SK-N-SH (cell line): ENCODE results near the gene GRXCR2. TPM values are rescaled to one million over a fixed set of nuclear protein-coding genes. Genes with fewer than 3 reads are reported as not detected.

Experiments used
- CTCF ChIA-PET: fragments of 300-600, 350-600 bp; formaldehyde crosslinking; extraction: SDS; loops from one replicate; lab custom pipeline; 2021; lab: Yijun Ruan, JAX
- POLR2A ChIA-PET: fragments of 350-600 bp; sonication (Branson Sonifier 250); formaldehyde crosslinking; extraction: SDS; loops from one replicate; lab custom pipeline; 2020; ENCODE audit warnings: antibody characterized with exemption, inconsistent platforms; lab: Yijun Ruan, JAX
- DNase-seq: peaks from one replicate; pipeline ENCODE4 v3.0.0; 2012
- H2AFZ ChIP-seq: fragments of 200-600 bp; sonication (generic); 2 replicates; pipeline ENCODE4 v1.8.1; 2016; ENCODE audit warnings: antibody characterized with exemption, mild to moderate bottlenecking, low read depth
- H3F3A ChIP-seq: fragments of 200-600 bp; sonication (generic); replicated peaks from 2 replicates; pipeline ENCODE3; 2016; ENCODE audit warnings: antibody characterized with exemption, mild to moderate bottlenecking; ENCODE audit not compliant: insufficient read depth
- H3K27ac ChIP-seq, 2 experiments: fragments of 200-500 bp in 1 of 2; fragments of 200-600 bp in 1 of 2; sonication (Bioruptor generic) in 1 of 2; sonication (generic), shearing (Covaris generic) in 1 of 2; 2 replicates each; pipeline versions ENCODE4 v1.5.1 to v1.6.1; 2014 to 2016; ENCODE audit warnings: low read depth in 2 of 2, inconsistent platforms in 1 of 2, low read length in 1 of 2, mild to moderate bottlenecking in 1 of 2, mixed read lengths in 1 of 2
- H3K27me3 ChIP-seq: fragments of 200-600 bp; sonication (generic), shearing (Covaris generic); 2 replicates; pipeline ENCODE4 v1.6.1; 2016; ENCODE audit warnings: mixed run types; ENCODE audit not compliant: insufficient read depth
- H3K36me3 ChIP-seq, 2 experiments: fragments of 200-500 bp in 1 of 2; fragments of 200-600 bp in 1 of 2; sonication (Bioruptor generic) in 1 of 2; sonication (generic) in 1 of 2; replicated peaks in 1 of 2; 2 replicates each; pipeline versions ENCODE3 to v1.5.1; 2014 to 2016; ENCODE audit warnings: low read length in 1 of 2, mild to moderate bottlenecking in 1 of 2; ENCODE audit not compliant: insufficient read depth in 2 of 2, control insufficient read depth in 1 of 2
- H3K4me1 ChIP-seq, 2 experiments: fragments of 200-500 bp in 1 of 2; fragments of 200-600 bp in 1 of 2; sonication (Bioruptor generic) in 1 of 2; sonication (generic), shearing (Covaris generic) in 1 of 2; 2 replicates each; pipeline versions ENCODE4 v1.5.1 to v1.6.1; 2014 to 2016; ENCODE audit warnings: low read depth in 1 of 2, low read length in 1 of 2, mixed run types in 1 of 2; ENCODE audit not compliant: insufficient read depth in 2 of 2, control insufficient read depth in 1 of 2
- H3K4me2 ChIP-seq: fragments of 200-600 bp; sonication (generic), shearing (Covaris generic); 2 replicates; pipeline ENCODE4 v1.6.1; 2017; ENCODE audit warnings: mixed run types
- H3K4me3 ChIP-seq, 2 experiments: fragments of 200-500 bp in 1 of 2; fragments of 200-600 bp in 1 of 2; sonication (Bioruptor generic) in 1 of 2; sonication (generic), shearing (Covaris generic) in 1 of 2; 2 replicates each; pipeline versions ENCODE4 v1.5.1 to v1.8.1; 2014 to 2016; ENCODE audit warnings: low read depth in 2 of 2, inconsistent platforms in 1 of 2, low read length in 1 of 2, mild to moderate bottlenecking in 1 of 2, mixed read lengths in 1 of 2, moderate library complexity in 1 of 2
- H3K79me2 ChIP-seq: fragments of 200-600 bp; sonication (generic); 2 replicates; pipeline ENCODE4 v1.8.1; 2017; ENCODE audit warnings: mild to moderate bottlenecking; ENCODE audit not compliant: insufficient read depth
- H3K9ac ChIP-seq: fragments of 200-600 bp; sonication (generic); 2 replicates; pipeline ENCODE4 v1.6.1; 2017; ENCODE audit warnings: mixed run types
- H3K9me2 ChIP-seq: fragments of 200-600 bp; sonication (generic); 2 replicates; pipeline ENCODE4 v1.6.1; 2017; ENCODE audit warnings: mixed run types
- H3K9me3 ChIP-seq: fragments of 200-600 bp; sonication (generic); 2 replicates; pipeline ENCODE4 v1.6.1; 2017; ENCODE audit warnings: mixed run types, mild to moderate bottlenecking, moderate library complexity
- H4K20me1 ChIP-seq: fragments of 200-600 bp; sonication (generic); 2 replicates; pipeline ENCODE4 v1.6.1; 2017; ENCODE audit warnings: mild to moderate bottlenecking, mixed run types; ENCODE audit not compliant: insufficient read depth
- CHD2 ChIP-seq: fragments of 150-350 bp; IDR thresholded peaks from 2 replicates; pipeline ENCODE4 v1.6.1; 2018; ENCODE audit warnings: low read length; ENCODE audit not compliant: partially characterized antibody
- EZH2phosphoT487 ChIP-seq: fragments of 200-600 bp; sonication (generic); IDR thresholded peaks from 2 replicates; pipeline ENCODE4 v1.6.1; 2017; ENCODE audit warnings: low read depth, mixed run types, mild to moderate bottlenecking, antibody characterized with exemption, moderate library complexity, borderline replicate concordance
- FOSL2 ChIP-seq: IDR thresholded peaks from 2 replicates; pipeline ENCODE4 v1.4.0; 2012; ENCODE audit warnings: low read depth, mild to moderate bottlenecking, moderate library complexity, borderline replicate concordance
- MXI1 ChIP-seq: IDR thresholded peaks from 2 replicates; pipeline ENCODE4 v1.6.1; 2012; ENCODE audit warnings: mild to moderate bottlenecking, low read depth, low read length, improper control_type of control experiment
- NFIC ChIP-seq: IDR thresholded peaks from 2 replicates; pipeline ENCODE4 v1.4.0; 2012; ENCODE audit warnings: borderline replicate concordance
- PBX3 ChIP-seq: IDR thresholded peaks from 2 replicates; pipeline ENCODE4; 2012
- POLR2AphosphoS5 ChIP-seq: IDR thresholded peaks from 2 replicates; pipeline ENCODE4 v1.6.1; 2012; ENCODE audit warnings: low read depth, low read length
- REST ChIP-seq: IDR thresholded peaks from 2 replicates; pipeline ENCODE4 v1.6.1; 2012; ENCODE audit warnings: mild to moderate bottlenecking, low read depth, low read length, moderate library complexity
- RFX5 ChIP-seq: IDR thresholded peaks from 2 replicates; pipeline ENCODE4 v1.6.1; 2012; ENCODE audit warnings: mild to moderate bottlenecking, improper control_type of control experiment, low read length
- RXRA ChIP-seq: IDR thresholded peaks from 2 replicates; pipeline ENCODE4 v1.4.0; 2012; ENCODE audit warnings: low read depth, mild to moderate bottlenecking, borderline replicate concordance
- SMC3 ChIP-seq: IDR thresholded peaks from 2 replicates; pipeline ENCODE4 v1.6.1; 2012; ENCODE audit warnings: low read depth, low read length, improper control_type of control experiment
- TAF1 ChIP-seq: IDR thresholded peaks from 2 replicates; pipeline ENCODE4 v1.6.1; 2012; ENCODE audit warnings: low read depth, mild to moderate bottlenecking, low read length, moderate library complexity, borderline replicate concordance
- TCF12 ChIP-seq: IDR thresholded peaks from 2 replicates; pipeline ENCODE4 v1.4.0; 2012
- TEAD4 ChIP-seq: IDR thresholded peaks from 2 replicates; pipeline ENCODE4 v1.4.0; 2012; ENCODE audit warnings: mild to moderate bottlenecking, borderline replicate concordance; ENCODE audit not compliant: insufficient read depth
- USF2 ChIP-seq: fragments of 150-350 bp; IDR thresholded peaks from 2 replicates; pipeline ENCODE4 v1.6.1; 2017; ENCODE audit warnings: antibody characterized with exemption, low read length, low read depth, borderline replicate concordance
- YY1 ChIP-seq: IDR thresholded peaks from 2 replicates; pipeline ENCODE4 v1.4.0; 2012; ENCODE audit warnings: low read depth, mild to moderate bottlenecking
- ZBTB33 ChIP-seq: IDR thresholded peaks from 2 replicates; pipeline ENCODE4 v1.4.0; 2012; ENCODE audit warnings: low read depth, borderline replicate concordance
- polyA plus RNA-seq, 3 experiments: library from polyadenylated mRNA; depleted of rRNA; stranded (reverse); fragments of >200 nt; gene quantifications; 2 replicates each; pipeline ENCODE4 v1.2.3, GENCODE V29; 2012

GRXCR2 gene
- polyA plus RNA-seq, 1 of the 3 experiments (the other 2 are of a cell fraction), result not detected

- H3K27ac ChIP-seq, result no peak overlapping the region
Observed at GRCh38 chr5:145917288-145917687, 44.5 kb upstream of the GRXCR2 start.

More at GRCh38 chr5:145917288-145917687, 44.5 kb upstream of the GRXCR2 start:
- Histone ChIP-seq H3K4me3 (no peak overlapping the region), H3K9me2 (no peaks in the 10 kb centered on the region), H3K9me3 (no peaks in the 10 kb centered on the region), H3K9ac (no peak overlapping the region), H3K4me2 (no peak overlapping the region), H3K36me3 (no peaks in the 10 kb centered on the region), H3K27me3 (no peaks in the 10 kb centered on the region), H3K4me1 (peaks cover 0 to 7% of the 10 kb centered on the region in 2 experiments; a peak in 1 of 4 replicates), H2AFZ (no peak overlapping the region), H4K20me1 (no peaks in the 10 kb centered on the region)
- ChIA-PET POLR2A (no interaction called here), CTCF (no interaction called here)
- no peak for DNase-seq
- TF ChIP-seq USF2 (no peak), POLR2AphosphoS5 (no peak), TCF12 (no peak), TAF1 (no peak), EZH2phosphoT487 (no peak), RXRA (no peak), YY1 (no peak), ZBTB33 (no peak), TEAD4 (no peak), FOSL2 (no peak), NFIC (no peak), SMC3 (no peak), CHD2 (no peak), RFX5 (no peak), MXI1 (no peak), REST (no peak), PBX3 (no peak)
- TF ChIP-seq, all 33 proteins: peak for 0
- Histone ChIP-seq H3F3A (no peaks in the 10 kb centered on the region), H3K79me2 (no peaks in the 10 kb centered on the region)
